IPS-15b (cell line): ENCODE measurements around the gene ADORA2B.
"Not testable (repeated sequence)": the region's sequence is repeated elsewhere in the genome, so short reads cannot be mapped to it uniquely, and the experiment has no call there.

ENCODE experiments used
- H3K27me3 ChIP-seq: one replicate; pipeline ENCODE4 v1.6.1; 2013; ENCODE audit warnings: low read length; ENCODE audit not compliant: control insufficient read depth, insufficient read depth
- H3K36me3 ChIP-seq: one replicate; pipeline ENCODE4 v1.6.1; 2013; ENCODE audit warnings: low read length; ENCODE audit not compliant: control insufficient read depth, insufficient read depth
- H3K4me1 ChIP-seq: one replicate; pipeline ENCODE4 v1.6.1; 2013; ENCODE audit warnings: mild to moderate bottlenecking, low read length; ENCODE audit not compliant: control insufficient read depth, insufficient read depth
- H3K4me3 ChIP-seq: one replicate; pipeline ENCODE4 v1.5.1; 2013; ENCODE audit warnings: low read depth, low read length
- H3K9ac ChIP-seq: one replicate; pipeline ENCODE4 v1.6.1; 2013; ENCODE audit warnings: low read depth, mild to moderate bottlenecking, low read length
- H3K9me3 ChIP-seq: one replicate; pipeline ENCODE4 v1.6.1; 2013; ENCODE audit warnings: mild to moderate bottlenecking, low read length; ENCODE audit not compliant: control insufficient read depth, insufficient read depth

The ADORA2B gene

GRCh38 chr17:15926039-15926740 lies 18.7 kb upstream of the ADORA2B start:
- Histone ChIP-seq H3K9ac (no peak overlapping the region), H3K9me3 (no peaks in the 10 kb centered on the region), H3K27me3 (no peaks in the 10 kb centered on the region), H3K36me3 (no peaks in the 10 kb centered on the region), H3K4me3 (no peak overlapping the region), H3K4me1 (no peaks in the 10 kb centered on the region)

DNA sequence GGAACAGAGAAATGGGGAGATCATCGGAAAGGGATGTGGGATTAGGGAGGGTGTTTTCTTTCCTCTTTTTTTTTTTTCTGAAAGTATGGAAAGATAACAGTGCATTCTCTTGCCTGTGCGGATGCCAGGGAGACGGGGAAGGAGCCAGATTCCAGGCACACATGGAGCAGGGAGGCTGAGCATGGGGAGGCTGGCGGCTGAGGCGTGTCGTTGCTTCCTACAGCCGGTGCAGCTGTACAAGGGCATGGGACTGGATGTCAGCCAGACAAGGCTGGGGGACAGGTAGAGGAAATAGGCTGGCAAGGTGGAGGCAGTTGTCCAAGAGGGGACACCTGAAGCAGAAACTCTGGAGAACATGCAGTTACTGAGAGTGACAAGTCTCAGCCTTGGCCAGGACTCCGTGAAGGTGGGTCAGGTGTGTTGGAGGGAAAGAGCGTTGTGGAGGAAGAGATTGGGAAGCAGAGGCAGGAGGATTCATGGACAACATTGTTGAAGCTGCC lies 16.6 kb upstream of the ADORA2B start:
- no peaks in the 10 kb centered on the region for H3K36me3 ChIP-seq
- H3K4me1 ChIP-seq = no peaks in the 10 kb centered on the region
- H3K9ac ChIP-seq = no peak overlapping the region
- H3K27me3 ChIP-seq = no peaks in the 10 kb centered on the region
- H3K4me3 ChIP-seq = no peak overlapping the region
- H3K9me3 ChIP-seq = no peaks in the 10 kb centered on the region

DNA sequence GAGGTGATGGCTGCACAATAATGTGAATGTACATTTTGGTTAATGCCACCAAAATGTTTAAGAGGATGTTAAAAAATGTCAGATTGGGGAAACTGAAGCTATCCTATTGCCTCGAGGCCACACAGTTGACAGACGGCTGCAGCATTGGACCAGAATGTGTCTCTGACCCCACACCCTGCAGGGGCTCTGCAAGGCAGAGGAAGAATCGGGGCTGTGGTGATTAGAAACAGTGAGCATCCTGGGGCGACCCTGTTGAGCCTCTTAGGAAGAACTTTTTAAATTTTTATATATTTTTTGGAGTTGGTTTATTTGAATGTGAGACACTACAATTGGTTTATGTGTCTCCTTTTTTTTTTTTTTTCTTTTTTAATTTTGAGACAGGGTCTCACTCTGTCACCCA lies 15.0 kb upstream of the ADORA2B start:
- Histone ChIP-seq H3K4me1 (no peaks in the 10 kb centered on the region), H3K4me3 (no peak overlapping the region), H3K9me3 (no peaks in the 10 kb centered on the region), H3K9ac (no peak overlapping the region), H3K27me3 (no peaks in the 10 kb centered on the region), H3K36me3 (no peaks in the 10 kb centered on the region)

DNA sequence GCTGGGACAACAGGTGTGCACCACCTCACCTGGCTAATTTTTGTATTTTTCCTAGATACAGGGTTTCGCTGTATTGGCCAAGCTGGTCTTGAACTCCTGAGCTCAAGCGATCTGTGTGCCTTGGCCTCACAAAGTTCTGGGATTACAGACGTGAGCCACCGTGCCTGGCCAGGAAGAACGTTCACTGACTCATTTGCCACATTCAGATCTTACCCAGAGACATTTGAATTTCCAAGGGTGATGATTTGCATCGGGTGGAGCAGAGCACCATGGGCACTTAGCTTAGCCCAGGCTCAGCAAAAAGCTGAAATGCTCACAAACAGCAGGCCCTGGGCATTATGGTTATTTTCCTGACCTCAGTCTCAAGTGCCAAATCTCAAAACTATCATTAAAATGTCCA lies 14.5 kb upstream of the ADORA2B start:
- Histone ChIP-seq H3K9me3 (no peaks in the 10 kb centered on the region), H3K27me3 (no peaks in the 10 kb centered on the region), H3K36me3 (no peaks in the 10 kb centered on the region), H3K9ac (no peak overlapping the region), H3K4me3 (no peak overlapping the region), H3K4me1 (no peaks in the 10 kb centered on the region)

DNA sequence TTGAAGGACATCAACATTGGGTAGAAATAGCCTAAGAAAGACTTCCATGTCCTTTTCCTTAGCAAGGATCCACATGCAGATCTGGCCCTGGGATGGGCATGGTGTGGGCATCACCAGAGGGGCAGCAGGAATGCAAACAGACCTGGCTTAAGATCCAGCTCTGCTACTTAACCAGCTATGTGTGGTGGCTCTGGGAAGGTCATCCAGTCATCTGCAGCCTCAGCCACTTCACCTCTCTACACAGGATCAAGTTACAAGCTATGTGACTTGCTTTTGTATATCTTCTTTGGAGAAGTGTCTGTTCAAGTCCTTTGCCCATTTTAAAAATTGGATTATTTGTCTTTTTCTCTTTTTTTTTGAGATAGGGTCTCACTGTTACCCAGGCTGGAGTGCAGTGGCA lies 13.5 kb upstream of the ADORA2B start:
- H3K9ac ChIP-seq = no peak overlapping the region
- no peaks in the 10 kb centered on the region for H3K36me3 ChIP-seq
- H3K9me3 ChIP-seq = no peaks in the 10 kb centered on the region
- no peaks in the 10 kb centered on the region for H3K4me1 ChIP-seq
- H3K27me3 ChIP-seq = no peaks in the 10 kb centered on the region
- no peak overlapping the region for H3K4me3 ChIP-seq

- Histone ChIP-seq H3K4me1 (no peaks in the 10 kb centered on the region), H3K4me3 (no peak overlapping the region), H3K9ac (no peak overlapping the region), H3K36me3 (no peaks in the 10 kb centered on the region), H3K9me3 (no peaks in the 10 kb centered on the region), H3K27me3 (no peaks in the 10 kb centered on the region)
Measured at GRCh38 chr17:15934866-15935265, 10.1 kb upstream of the ADORA2B start.

DNA sequence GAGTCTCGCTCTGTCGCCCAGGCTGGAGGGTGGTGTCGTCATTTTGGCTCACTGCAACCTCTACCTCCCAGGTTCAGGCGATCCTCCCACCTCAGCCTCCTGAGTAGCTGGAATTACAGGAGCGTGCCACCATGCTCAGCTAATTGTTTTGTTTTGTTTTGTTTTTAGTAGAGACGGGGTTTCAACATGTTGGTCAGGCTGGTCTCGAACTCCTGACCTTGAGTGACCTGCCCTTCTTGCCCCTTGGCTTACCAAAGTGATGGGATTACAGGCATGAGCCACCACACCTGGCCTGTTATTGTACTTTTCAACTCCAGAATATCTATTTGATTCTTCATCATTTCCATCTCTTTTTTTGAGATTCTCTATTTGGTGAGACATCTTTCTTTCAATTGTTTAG lies 9.0 kb upstream of the ADORA2B start:
- Histone ChIP-seq H3K27me3 (no peaks in the 10 kb centered on the region), H3K4me3 (no peak overlapping the region), H3K4me1 (no peaks in the 10 kb centered on the region), H3K9me3 (no peaks in the 10 kb centered on the region), H3K36me3 (no peaks in the 10 kb centered on the region), H3K9ac (no peak overlapping the region)

- H3K4me3 ChIP-seq, H3K9me3 ChIP-seq, H3K27me3 ChIP-seq, H3K9ac ChIP-seq, H3K36me3 ChIP-seq, H3K4me1 ChIP-seq: not testable (repeated sequence)
Measured at GRCh38 chr17:15936481-15936880, 8.4 kb upstream of the ADORA2B start.

DNA sequence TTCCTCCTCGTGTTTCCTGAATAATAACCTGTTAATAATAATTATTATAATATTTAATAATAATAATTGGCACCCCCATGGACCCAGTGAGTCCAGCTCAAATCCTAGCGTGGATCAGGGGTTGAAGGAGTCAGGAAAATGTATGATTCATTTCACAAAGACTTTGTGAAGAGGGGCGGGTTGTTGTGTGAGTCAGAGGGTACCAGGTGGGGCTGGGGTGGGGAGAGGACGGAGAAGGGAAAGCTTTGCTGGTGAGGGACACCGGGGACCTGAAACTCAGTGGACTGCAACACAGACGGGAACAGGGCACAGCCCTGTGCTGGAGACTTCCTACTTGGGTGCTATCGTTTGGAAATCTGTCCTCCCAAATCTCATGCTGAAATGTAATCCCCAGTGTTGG lies 3.1 kb upstream of the ADORA2B start:
- no peak overlapping the region for H3K4me3 ChIP-seq

GRCh38 chr17:15942207-15942833 lies 2.6 kb upstream of the ADORA2B start:
- Histone ChIP-seq H3K4me1 (peaks cover 4% of the 10 kb centered on the region), H3K4me3 (no peak overlapping the region), H3K9ac (no peak overlapping the region), H3K27me3 (peaks cover 40% of the 10 kb centered on the region), H3K9me3 (no peaks in the 10 kb centered on the region), H3K36me3 (no peaks in the 10 kb centered on the region)

More for the DNA sequence above, 3.1 kb upstream of the ADORA2B start:
- Histone ChIP-seq H3K9ac (no peak overlapping the region), H3K4me1 (peaks cover 4% of the 10 kb centered on the region), H3K36me3 (no peaks in the 10 kb centered on the region), H3K9me3 (no peaks in the 10 kb centered on the region), H3K27me3 (peaks cover 35% of the 10 kb centered on the region)

DNA sequence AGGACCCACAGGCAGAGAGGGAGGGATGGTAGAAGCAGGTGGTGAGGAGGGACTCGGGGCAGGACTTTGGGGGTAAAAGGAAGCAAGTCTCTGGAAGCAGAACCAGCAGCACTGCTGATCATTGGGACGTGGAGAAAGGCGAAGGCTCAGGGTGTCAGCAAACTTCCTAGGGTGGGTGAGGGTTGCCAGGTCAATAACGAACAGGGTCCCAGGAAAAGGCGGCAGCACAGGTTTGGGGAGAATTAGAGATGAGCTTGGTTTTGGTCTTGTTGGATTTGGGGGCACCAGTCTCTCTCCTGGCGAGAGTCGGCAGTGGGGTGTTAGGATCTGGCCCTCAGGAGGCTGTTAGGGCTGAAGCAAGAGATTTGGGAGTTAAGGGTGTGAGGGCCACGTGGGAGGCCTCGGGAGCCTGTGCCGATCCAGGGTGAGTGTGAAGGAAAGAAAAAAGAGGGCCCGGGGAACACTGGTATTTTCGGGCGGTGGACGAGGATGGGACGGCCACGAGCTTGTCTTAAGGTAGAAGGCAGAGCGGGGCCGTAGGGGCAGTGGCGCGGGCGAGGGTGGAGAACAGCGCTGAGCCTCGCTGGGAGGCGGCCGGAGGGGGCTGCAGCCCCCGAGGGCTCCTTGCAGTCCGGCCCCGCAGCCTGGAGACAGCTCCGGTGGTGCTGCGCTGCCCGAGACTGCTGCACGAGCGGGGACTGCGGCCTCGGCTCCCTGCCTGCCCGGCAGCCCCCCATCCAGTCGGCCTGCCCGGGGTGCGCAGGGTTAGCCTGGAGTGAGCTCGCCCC lies 765 bp upstream of the ADORA2B start:
- Histone ChIP-seq H3K36me3 (no peaks in the 10 kb centered on the region), H3K4me3 (peak overlapping the region; percentile 76), H3K9ac (peak overlapping the region; percentile 37), H3K4me1 (peaks cover 7% of the 10 kb centered on the region), H3K27me3 (peaks cover 40% of the 10 kb centered on the region), H3K9me3 (no peaks in the 10 kb centered on the region)
